GM12873 (cell line): Measurements from ENCODE around the gene TRMT112.

Experiments
- CTCF ChIP-seq: IDR thresholded peaks from 2 replicates; pipeline ENCODE4 v1.5.1; 2012; ENCODE audit warnings: low read depth, mild to moderate bottlenecking, moderate library complexity, low read length, control low read depth; ENCODE audit not compliant: insufficient read depth; ENCODE audit errors: missing control alignments

The TRMT112 gene

DNA sequence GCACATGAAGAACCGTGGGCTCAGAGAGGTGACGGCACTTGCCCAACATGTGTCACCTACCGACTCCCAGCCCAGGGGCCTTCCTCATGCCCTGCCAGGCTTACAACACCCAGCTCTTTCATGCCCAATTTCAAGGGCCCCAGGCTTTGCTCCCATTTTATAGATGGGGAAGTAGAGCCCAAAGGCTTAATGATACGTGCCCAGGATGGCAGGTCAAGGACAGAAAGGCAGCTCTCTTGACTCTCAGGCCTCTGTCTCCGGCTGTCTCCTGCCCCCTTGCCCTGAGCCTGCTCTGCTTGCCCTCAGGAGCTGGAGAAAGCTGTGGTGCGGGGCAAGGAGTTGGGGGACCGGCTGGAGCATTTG lies 31.6 kb upstream of the TRMT112 start:
- no peak for TF ChIP-seq CTCF

DNA sequence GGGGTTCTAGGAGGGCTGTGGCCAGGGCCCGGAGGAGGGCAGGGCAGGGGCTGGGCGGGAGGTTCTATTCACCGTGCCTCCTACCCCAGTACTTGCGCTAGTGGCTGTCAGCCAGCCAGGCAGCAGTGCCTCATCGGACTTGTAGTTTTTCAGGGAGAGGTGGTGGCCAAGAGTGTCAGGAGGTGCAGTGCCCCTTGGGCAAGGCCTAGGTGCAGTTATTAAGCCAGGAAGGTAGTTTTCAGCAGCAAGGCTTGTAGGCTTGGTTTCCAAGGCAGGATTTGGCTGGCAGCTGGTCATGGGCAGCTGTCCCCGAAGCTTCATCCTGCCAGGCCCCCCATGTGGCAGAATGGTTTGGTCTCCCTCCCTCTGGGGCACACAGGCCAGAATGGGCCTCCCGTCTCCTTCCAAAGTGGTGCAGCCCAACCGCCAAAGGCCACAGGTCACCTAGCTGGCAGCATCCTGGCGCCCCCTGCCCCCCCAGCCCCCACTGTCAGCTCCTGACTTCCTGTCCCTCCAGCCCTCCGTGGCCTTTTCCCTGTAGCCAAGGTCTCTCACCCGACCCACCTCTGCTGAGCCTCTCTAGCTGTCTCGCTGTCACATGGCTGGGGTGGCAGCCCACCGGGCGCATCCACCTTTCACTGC lies 31.1 kb upstream of the TRMT112 start:
- no peak for TF ChIP-seq CTCF

DNA sequence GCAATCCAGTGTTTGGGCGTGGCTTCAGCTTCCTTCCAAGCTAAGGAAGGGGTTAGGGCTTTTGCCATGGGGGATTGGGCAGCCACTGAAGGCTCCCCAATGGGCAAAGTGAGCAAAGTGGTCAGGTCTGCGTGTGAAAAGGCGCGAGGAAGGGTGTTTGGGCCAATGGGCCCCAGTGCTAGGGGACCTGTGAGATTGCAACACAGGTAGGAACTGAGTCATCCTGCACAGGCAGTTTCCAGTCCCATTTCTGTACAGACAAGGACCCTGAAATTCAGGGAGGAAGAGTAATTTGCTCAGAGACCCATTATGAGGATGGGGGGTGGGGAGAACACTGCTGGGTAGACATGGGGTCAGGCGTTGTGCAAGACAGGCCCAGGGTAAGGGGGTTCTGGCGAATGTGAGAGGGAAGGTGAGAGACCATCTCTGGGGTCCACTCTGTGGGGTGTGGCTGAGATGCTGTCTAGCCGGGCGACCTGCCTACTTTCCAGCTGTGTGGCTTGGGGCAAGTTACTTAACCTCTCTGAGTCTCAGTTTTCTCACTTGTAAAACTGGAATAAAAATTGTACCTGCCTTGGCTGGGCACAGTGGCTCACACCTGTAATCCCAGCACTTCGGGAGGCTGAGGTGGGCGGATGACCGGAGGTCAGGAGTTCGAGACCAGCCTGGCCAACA lies 30.0 kb upstream of the TRMT112 start:
- no peak for TF ChIP-seq CTCF

- no peak for TF ChIP-seq CTCF
These were observed 27.4 kb upstream of the TRMT112 start for GRCh38 chr11:64344787-64345186.

GRCh38 chr11:64343767-64344559 lies 26.6 kb upstream of the TRMT112 start:
- TF ChIP-seq CTCF, result peak; percentile 43

DNA sequence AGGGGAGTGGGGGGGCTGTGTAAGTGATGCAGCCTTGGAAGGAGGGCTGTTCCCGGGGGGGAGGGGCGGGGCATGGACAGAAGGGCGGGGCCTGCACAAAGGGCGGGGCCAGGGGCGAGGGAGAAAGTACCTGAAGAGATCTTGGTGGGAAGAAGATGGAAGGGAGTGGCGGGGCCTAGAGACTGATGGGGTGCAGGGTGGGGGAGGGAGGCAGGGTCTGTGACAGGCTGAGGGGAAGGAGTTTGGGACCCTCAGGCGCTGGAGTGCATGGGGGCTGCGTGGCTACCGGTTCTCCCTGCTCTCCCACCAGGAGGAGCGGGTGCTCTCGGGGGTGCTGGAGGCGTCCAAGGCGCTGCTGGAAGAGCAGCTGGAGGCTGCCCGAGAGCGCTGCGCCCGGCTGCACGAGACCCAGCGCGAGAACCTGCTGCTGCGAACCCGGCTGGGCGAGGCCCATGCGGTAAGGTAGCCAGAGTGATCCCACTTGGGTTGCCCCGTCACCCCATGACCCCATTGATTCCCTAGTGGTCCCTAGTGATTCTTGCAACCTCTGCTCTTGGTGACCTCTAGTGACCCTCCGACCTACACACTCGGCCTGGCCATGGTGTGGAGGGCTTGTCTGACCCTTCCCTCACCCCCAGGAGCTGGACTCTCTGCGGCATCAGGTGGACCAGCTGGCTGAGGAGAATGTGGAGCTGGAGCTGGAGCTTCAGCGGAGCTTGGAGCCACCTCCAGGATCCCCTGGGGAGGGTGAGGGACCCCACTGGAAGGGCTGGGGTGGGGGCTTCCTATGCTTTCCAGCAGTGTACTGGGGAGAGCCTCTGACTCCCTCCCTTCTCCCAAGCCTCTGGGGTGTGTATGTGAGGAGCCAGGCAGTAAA lies 25.7 kb upstream of the TRMT112 start:
- no peak for TF ChIP-seq CTCF
